PC-3 (cell line): Measurements from ENCODE around the gene DNAH7. TPM values are rescaled to one million over a fixed set of nuclear protein-coding genes. Genes with fewer than 3 reads are reported as not detected.
A peak's percentile ranks its signal among the peaks of the same experiment; 100 is the strongest.

Experiments used
- ATAC-seq: fragments of 200-7000 bp; cut with Tn5 transposase; 2 replicates; pipeline ENCODE4 v1.9.1; 2020; ENCODE audit warnings: mild to moderate bottlenecking, moderate library complexity
- BruUV-seq: library from RNA; stranded (reverse); fragments of 400-500 nt; replicated peaks from 2 replicates; lab custom pipeline; 2021; lab: Mats Ljungman, UMichigan
- CTCF ChIA-PET: fragments of 300-600 bp; sonication (Branson Sonifier 250); formaldehyde crosslinking; loops from one replicate; lab custom pipeline; 2022; ENCODE audit warnings: antibody characterized with exemption; lab: Charles Lee
- POLR2A ChIA-PET: fragments of 300-600 bp; sonication (Branson Sonifier 250); formaldehyde crosslinking; loops from one replicate; lab custom pipeline; 2022; ENCODE audit warnings: antibody characterized with exemption; ENCODE audit not compliant: unreplicated experiment; lab: Charles Lee
- DNase-seq: peaks from one replicate; pipeline ENCODE4 v3.0.0-alpha.2; 2015
- H2AFZ ChIP-seq: fragments of 300-600 bp; sonication (generic); 2 replicates; pipeline ENCODE4 v1.6.0; 2016; ENCODE audit warnings: antibody characterized with exemption, low read length
- H3F3A ChIP-seq: fragments of 300-600 bp; sonication (generic); one replicate; pipeline ENCODE4 v1.6.0; 2017; ENCODE audit warnings: antibody characterized with exemption, low read length, control low read depth, mild to moderate bottlenecking; ENCODE audit not compliant: unreplicated experiment
- H3K27ac ChIP-seq: fragments of 300-600 bp; sonication (generic); 2 replicates; pipeline ENCODE4 v1.5.1; 2016; ENCODE audit warnings: mild to moderate bottlenecking, low read length
- H3K27me3 ChIP-seq: fragments of 300-600 bp; sonication (generic); 2 replicates; pipeline ENCODE4 v1.6.1; 2016; ENCODE audit warnings: low read length, mixed read lengths
- H3K36me3 ChIP-seq: fragments of 300-600 bp; sonication (generic); 2 replicates; pipeline ENCODE4 v1.6.1; 2016; ENCODE audit warnings: low read depth, mixed run types, low read length, mixed read lengths
- H3K4me1 ChIP-seq: fragments of 300-600 bp; sonication (generic); 2 replicates; pipeline ENCODE4 v1.5.1; 2016; ENCODE audit warnings: low read length; ENCODE audit not compliant: insufficient read depth
- H3K4me2 ChIP-seq: fragments of 300-600 bp; sonication (generic); 2 replicates; pipeline ENCODE4 v1.6.0; 2016; ENCODE audit warnings: low read length
- H3K4me3 ChIP-seq: fragments of 300-600 bp; sonication (generic); 2 replicates; pipeline ENCODE4 v1.5.1; 2016; ENCODE audit warnings: mild to moderate bottlenecking, low read length, mixed read lengths
- H3K79me2 ChIP-seq: fragments of 300-600 bp; sonication (generic); 2 replicates; pipeline ENCODE4 v1.6.1; 2017; ENCODE audit warnings: low read length, mixed read lengths
- H3K9ac ChIP-seq: fragments of 300-600 bp; sonication (generic); 2 replicates; pipeline ENCODE4 v1.6.0; 2016; ENCODE audit warnings: mild to moderate bottlenecking, low read length
- H3K9me2 ChIP-seq: fragments of 300-600 bp; sonication (generic); replicated peaks from 2 replicates; pipeline ENCODE4 v1.6.1; 2016; ENCODE audit warnings: mixed run types, low read length, mixed read lengths
- H3K9me3 ChIP-seq: fragments of 300-600 bp; sonication (generic); 2 replicates; pipeline ENCODE4 v1.6.1; 2016; ENCODE audit warnings: low read length, mixed read lengths
- H4K20me1 ChIP-seq: fragments of 300-600 bp; sonication (generic); 2 replicates; pipeline ENCODE4 v1.6.1; 2016; ENCODE audit warnings: low read length, mixed read lengths
- CTCF ChIP-seq: fragments of 300-600 bp; sonication (generic); conservative IDR thresholded peaks from 2 replicates; pipeline ENCODE4 v1.5.1; 2017; ENCODE audit warnings: antibody characterized with exemption, low read depth, mild to moderate bottlenecking, low read length
- EZH2 ChIP-seq: fragments of 300-600 bp; sonication (generic); IDR thresholded peaks from one replicate; pipeline ENCODE4 v1.6.1; 2017; ENCODE audit warnings: antibody characterized with exemption, mild to moderate bottlenecking, low read length; ENCODE audit not compliant: unreplicated experiment
- EZH2phosphoT487 ChIP-seq: fragments of 300-600 bp; sonication (generic); IDR thresholded peaks from 2 replicates; pipeline ENCODE4 v1.6.1; 2018; ENCODE audit warnings: mild to moderate bottlenecking, antibody characterized with exemption, low read length, borderline replicate concordance
- intact Hi-C: fragments of 100-400 bp; cut with micrococcal nuclease; formaldehyde crosslinking; loops from 2 replicates; pipeline ENCODE4 v1.9.0; 2023
- total RNA-seq: library from RNA; depleted of rRNA; stranded (reverse); fragments of >200 nt; gene quantifications from 2 replicates; pipeline ENCODE4 v1.2.3, GENCODE V29; 2014

DNAH7 gene
- total RNA-seq, 1 experiment from 2014 or later: 1.9 TPM

GRCh38 chr2:195848119-195848899 is 220.3 kb downstream of the DNAH7 start:
- Histone ChIP-seq H3K9me3 (no peaks in the 10 kb centered on the region), H2AFZ (no peak overlapping the region), H3K27ac (no peak overlapping the region), H4K20me1 (no peaks in the 10 kb centered on the region), H3K79me2 (no peaks in the 10 kb centered on the region), H3K4me2 (no peak overlapping the region), H3F3A (no peaks in the 10 kb centered on the region), H3K4me3 (no peak overlapping the region), H3K9me2 (no peaks in the 10 kb centered on the region), H3K9ac (no peak overlapping the region), H3K4me1 (no peaks in the 10 kb centered on the region), H3K27me3 (no peaks in the 10 kb centered on the region), H3K36me3 (no peaks in the 10 kb centered on the region)
- TF ChIP-seq EZH2 (no peak), CTCF (no peak; the same call in 1 of the 2 replicates), EZH2phosphoT487 (no peak)
- POLR2A ChIA-PET: no interaction called here
- DNase-seq: peak; percentile 18
- no TSS peak for BruUV-seq
- CTCF ChIA-PET: no interaction called here
- no peak for ATAC-seq
- intact Hi-C loops: no loop called here

- intact Hi-C loops: no loop called here
- CTCF ChIA-PET: no interaction called here
- H4K20me1 ChIP-seq: no peaks in the 10 kb centered on the region
- H2AFZ ChIP-seq: peak overlapping the region; percentile 74
- peak overlapping the region; percentile 22 for H3K4me3 ChIP-seq
- no peak for ATAC-seq
- BruUV-seq: no TSS peak
- H3F3A ChIP-seq: no peaks in the 10 kb centered on the region
- H3K27me3 ChIP-seq: no peaks in the 10 kb centered on the region
- H3K27ac ChIP-seq: no peak overlapping the region
- no peak for DNase-seq
- no peaks in the 10 kb centered on the region for H3K36me3 ChIP-seq
- POLR2A ChIA-PET: no interaction called here
- H3K9ac ChIP-seq: no peak overlapping the region
- H3K9me3 ChIP-seq: no peaks in the 10 kb centered on the region
- H3K4me1 ChIP-seq: peaks cover 7% of the 10 kb centered on the region; the same call in 1 of the 2 replicates
- no peak for TF ChIP-seq CTCF
- TF ChIP-seq EZH2phosphoT487: no peak
- TF ChIP-seq EZH2: no peak
- H3K4me2 ChIP-seq: peak overlapping the region; percentile 59
- H3K9me2 ChIP-seq: no peaks in the 10 kb centered on the region
- H3K79me2 ChIP-seq: no peaks in the 10 kb centered on the region
Observed at GRCh38 chr2:195842932-195843331, 225.7 kb downstream of the DNAH7 start.

- DNase-seq (no peak), ATAC-seq (no peak)
- Histone ChIP-seq H3K79me2 (no peaks in the 10 kb centered on the region), H3K27me3 (no peaks in the 10 kb centered on the region), H3K4me1 (peaks cover 5% of the 10 kb centered on the region; the same call in 1 of the 2 replicates), H3K9me3 (no peaks in the 10 kb centered on the region), H3K4me3 (no peak overlapping the region), H3K9ac (no peak overlapping the region), H3K9me2 (no peaks in the 10 kb centered on the region), H3K27ac (0 out of 2 replicates have a peak overlapping the region, but pooled peaks have one; percentile 12), H3K36me3 (no peaks in the 10 kb centered on the region), H4K20me1 (no peaks in the 10 kb centered on the region), H3K4me2 (no peak overlapping the region), H2AFZ (no peak overlapping the region), H3F3A (no peaks in the 10 kb centered on the region)
- ChIA-PET POLR2A (no interaction called here), CTCF (no interaction called here)
- no TSS peak for BruUV-seq
- no peak for TF ChIP-seq CTCF
- no peak for TF ChIP-seq EZH2phosphoT487
- TF ChIP-seq EZH2: no peak
- intact Hi-C loops: no loop called here
Observed at GRCh38 chr2:195838002-195838401, 230.6 kb downstream of the DNAH7 start.
